ENCODE data around the gene HDAC9.

Gene HDAC9

GRCh38 chr7:18788026-18788425 lies 292.5 kb downstream of the HDAC9 start:
- TF ChIP-seq CTCF (IDR thresholded peaks at IDR 0.05; ENCODE audit: control insufficient read depth, insufficient read depth, low read depth, low read length, missing control alignments), result no peak
- no peak for DNase-seq (ENCODE audit: low read depth)
- no peak overlapping the region for H3K4me3 ChIP-seq (ENCODE audit: control insufficient read depth, low read depth, low read length)

GRCh38 chr7:18792871-18793595 lies 297.5 kb downstream of the HDAC9 start:
- no peak overlapping the region for H3K4me3 ChIP-seq (ENCODE audit: control insufficient read depth, low read depth, low read length)
- no peak for TF ChIP-seq CTCF (IDR thresholded peaks at IDR 0.05; ENCODE audit: control insufficient read depth, insufficient read depth, low read depth, low read length, missing control alignments)
- DNase-seq (ENCODE audit: low read depth), result no peak

GRCh38 chr7:18796216-18796615 lies 300.7 kb downstream of the HDAC9 start:
- TF ChIP-seq CTCF (IDR thresholded peaks at IDR 0.05; ENCODE audit: control insufficient read depth, insufficient read depth, low read depth, low read length, missing control alignments), result no peak
- DNase-seq (ENCODE audit: low read depth), result no peak
- H3K4me3 ChIP-seq (ENCODE audit: control insufficient read depth, low read depth, low read length), result no peak overlapping the region

- no peak for DNase-seq (ENCODE audit: low read depth)
- TF ChIP-seq CTCF (IDR thresholded peaks at IDR 0.05; ENCODE audit: control insufficient read depth, insufficient read depth, low read depth, low read length, missing control alignments), result no peak
- no peak overlapping the region for H3K4me3 ChIP-seq (ENCODE audit: control insufficient read depth, low read depth, low read length)
Observed at GRCh38 chr7:18798088-18798906, 302.7 kb downstream of the HDAC9 start.

GRCh38 chr7:18799899-18800298 lies 304.4 kb downstream of the HDAC9 start:
- no peak overlapping the region for H3K4me3 ChIP-seq (ENCODE audit: control insufficient read depth, low read depth, low read length)
- DNase-seq (ENCODE audit: low read depth), result no peak
- no peak for TF ChIP-seq CTCF (IDR thresholded peaks at IDR 0.05; ENCODE audit: control insufficient read depth, insufficient read depth, low read depth, low read length, missing control alignments)

- H3K4me3 ChIP-seq (ENCODE audit: control insufficient read depth, low read depth, low read length), result no peak overlapping the region
- no peak for DNase-seq (ENCODE audit: low read depth)
- no peak for TF ChIP-seq CTCF (IDR thresholded peaks at IDR 0.05; ENCODE audit: control insufficient read depth, insufficient read depth, low read depth, low read length, missing control alignments)
Observed at GRCh38 chr7:18803923-18804322, 308.4 kb downstream of the HDAC9 start.
